ENCODE results near the gene NEUROG1. TPM values are rescaled to one million over a fixed set of nuclear protein-coding genes. Genes with fewer than 3 reads are reported as not detected.

Gene NEUROG1
- polyA plus RNA-seq, 1 experiment, result not detected

DNA sequence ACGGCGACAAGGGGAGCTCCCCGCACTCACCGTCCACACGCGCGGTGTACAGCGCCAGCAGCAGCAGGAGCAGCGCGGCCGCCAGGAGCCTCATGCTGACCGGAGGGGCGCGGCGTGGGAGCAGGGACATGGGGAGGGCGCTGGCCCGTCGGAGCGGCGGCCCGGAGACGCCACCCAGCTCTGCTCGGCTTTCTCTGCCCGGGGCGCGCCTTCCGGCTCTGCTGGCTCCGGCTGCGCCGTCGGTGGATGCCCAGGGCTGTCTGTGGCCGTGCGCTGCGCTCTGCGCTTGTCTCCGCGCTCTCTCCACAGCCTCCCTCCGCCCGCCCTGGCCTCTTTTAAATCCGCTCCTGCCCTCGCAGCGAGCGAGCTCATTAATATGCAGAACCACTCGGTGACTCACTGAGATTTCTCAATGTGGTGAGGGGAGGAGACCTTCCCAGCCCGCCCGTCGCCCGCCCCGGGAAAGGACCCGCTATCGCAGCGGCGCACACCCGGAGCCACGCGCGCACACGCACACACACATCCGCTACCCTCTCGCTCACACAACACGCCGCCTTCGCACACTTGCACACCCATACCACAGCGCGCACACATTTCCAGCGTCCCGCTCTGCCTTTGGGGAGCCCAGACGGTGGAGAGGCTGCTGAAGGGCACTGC is 43.0 kb upstream of the NEUROG1 start, which contains the start of gene CXCL14:
CXCL14 (minus strand) TSS at position 307 of the 657 bp plus-strand sequence; CDS start at position 94, 213 bp downstream.
- peaks cover 25% of the 10 kb centered on the region for H3K27me3 ChIP-seq (ENCODE audit: control insufficient read depth, insufficient read depth, low read length)
- CTCF ChIA-PET, result interaction anchor here (1.3 to 38.0 kb wide), 6 partner anchors 8 to 255 kb away, joined by 4 to 1147 read pairs (median 10); partner anchors contain the start of genes SLC25A48 and TIFAB
- no peak for DNase-seq (ENCODE audit: low read depth)
- H3K36me3 ChIP-seq (ENCODE audit: control insufficient read depth, insufficient read depth, low read length), result no peaks in the 10 kb centered on the region
- POLR2A ChIA-PET, result no interaction called here
- TF ChIP-seq, protein P1, sequence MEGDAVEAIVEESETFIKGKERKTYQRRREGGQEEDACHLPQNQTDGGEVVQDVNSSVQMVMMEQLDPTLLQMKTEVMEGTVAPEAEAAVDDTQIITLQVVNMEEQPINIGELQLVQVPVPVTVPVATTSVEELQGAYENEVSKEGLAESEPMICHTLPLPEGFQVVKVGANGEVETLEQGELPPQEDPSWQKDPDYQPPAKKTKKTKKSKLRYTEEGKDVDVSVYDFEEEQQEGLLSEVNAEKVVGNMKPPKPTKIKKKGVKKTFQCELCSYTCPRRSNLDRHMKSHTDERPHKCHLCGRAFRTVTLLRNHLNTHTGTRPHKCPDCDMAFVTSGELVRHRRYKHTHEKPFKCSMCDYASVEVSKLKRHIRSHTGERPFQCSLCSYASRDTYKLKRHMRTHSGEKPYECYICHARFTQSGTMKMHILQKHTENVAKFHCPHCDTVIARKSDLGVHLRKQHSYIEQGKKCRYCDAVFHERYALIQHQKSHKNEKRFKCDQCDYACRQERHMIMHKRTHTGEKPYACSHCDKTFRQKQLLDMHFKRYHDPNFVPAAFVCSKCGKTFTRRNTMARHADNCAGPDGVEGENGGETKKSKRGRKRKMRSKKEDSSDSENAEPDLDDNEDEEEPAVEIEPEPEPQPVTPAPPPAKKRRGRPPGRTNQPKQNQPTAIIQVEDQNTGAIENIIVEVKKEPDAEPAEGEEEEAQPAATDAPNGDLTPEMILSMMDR (IDR thresholded peaks at IDR 0.05; ENCODE audit: insufficient read depth, low read depth, low read length), result no peak
- H3K4me3 ChIP-seq (ENCODE audit: low read depth, low read length), result peak within 1 kb of the TSS; percentile 41

GRCh38 chr5:135578305-135578684 is 42.5 kb upstream of the NEUROG1 start:
- DNase-seq (ENCODE audit: low read depth), result no peak
- Histone ChIP-seq H3K36me3 (ENCODE audit: control insufficient read depth, insufficient read depth, low read length) (no peaks in the 10 kb centered on the region), H3K4me3 (ENCODE audit: low read depth, low read length) (peak overlapping the region; percentile 41), H3K27me3 (ENCODE audit: control insufficient read depth, insufficient read depth, low read length) (peaks cover 21% of the 10 kb centered on the region)
- ChIA-PET CTCF (interaction anchor here (1.4 to 38.0 kb wide), 5 partner anchors 8 to 256 kb away, joined by 4 to 1147 read pairs (median 13); partner anchors contain the start of genes SLC25A48 and TIFAB), POLR2A (no interaction called here)
- TF ChIP-seq, protein P1 (IDR thresholded peaks at IDR 0.05; ENCODE audit: insufficient read depth, low read depth, low read length), result no peak

DNA sequence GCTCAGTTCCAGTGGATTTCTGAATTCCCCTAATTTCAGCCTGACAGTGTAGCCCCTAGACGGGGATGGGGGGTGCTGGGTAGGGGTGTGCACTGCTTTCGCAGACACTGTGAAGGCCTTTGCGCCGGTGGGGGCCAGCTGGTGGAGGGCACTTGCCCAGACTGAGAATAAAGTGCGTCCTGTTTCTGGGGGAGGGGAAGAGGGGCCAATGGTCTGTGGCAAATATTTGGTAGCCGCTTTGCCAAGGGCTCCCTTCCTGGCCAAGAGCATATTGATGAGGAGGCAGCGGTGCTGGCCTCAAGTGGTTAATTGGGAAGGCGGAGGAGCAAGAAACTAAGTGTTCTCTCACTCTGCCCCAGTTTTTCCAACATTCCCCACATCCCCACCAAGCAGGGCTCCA is 41.7 kb upstream of the NEUROG1 start:
- Histone ChIP-seq H3K36me3 (ENCODE audit: control insufficient read depth, insufficient read depth, low read length) (no peaks in the 10 kb centered on the region), H3K27me3 (ENCODE audit: control insufficient read depth, insufficient read depth, low read length) (peaks cover 20% of the 10 kb centered on the region), H3K4me3 (ENCODE audit: low read depth, low read length) (no peak overlapping the region)
- ChIA-PET CTCF (interaction anchor here (2.2 to 38.0 kb wide), 3 partner anchors 11 to 113 kb away, joined by 13 to 1147 read pairs (median 42); partner anchors contain the start of gene TIFAB), POLR2A (interaction anchor here (0.6 to 1.2 kb wide), 2 partner anchors 11 to 268 kb away, joined by 3 to 5 read pairs; no protein-coding TSS in a partner anchor)
- TF ChIP-seq, protein P1 (IDR thresholded peaks at IDR 0.05; ENCODE audit: insufficient read depth, low read depth, low read length), result no peak
- no peak for DNase-seq (ENCODE audit: low read depth)

DNA sequence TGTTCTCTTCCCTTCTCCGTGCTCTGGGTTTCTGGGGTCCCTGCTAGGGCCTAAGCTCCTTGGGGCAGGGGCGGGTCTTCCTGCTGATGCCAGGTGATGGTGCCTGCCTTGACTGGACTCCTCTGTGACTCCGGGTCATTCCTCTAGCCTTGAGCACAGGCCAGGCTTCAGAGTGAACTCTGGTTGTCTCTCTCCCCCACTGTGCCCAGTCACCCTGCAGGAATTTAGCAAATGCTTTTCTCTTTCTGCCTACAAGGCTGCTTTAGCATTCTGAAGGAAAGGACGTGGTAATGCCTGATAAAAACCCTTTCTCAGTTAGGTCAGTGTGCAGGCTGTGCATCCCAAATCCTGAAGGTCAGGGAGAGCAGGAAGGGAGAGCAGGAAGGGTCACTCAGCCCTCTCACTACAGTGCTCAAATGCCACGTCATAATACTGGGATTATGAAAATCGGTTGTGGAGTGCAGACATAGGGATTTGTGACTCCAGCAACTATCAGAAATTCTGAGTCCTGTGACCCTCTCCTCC is 40.4 kb upstream of the NEUROG1 start:
- POLR2A ChIA-PET, result interaction anchor here (1.2 kb wide), 1 partner anchor 10 kb away, joined by 5 read pairs; no protein-coding TSS in a partner anchor
- TF ChIP-seq, protein P1 (IDR thresholded peaks at IDR 0.05; ENCODE audit: insufficient read depth, low read depth, low read length), result no peak
- peaks cover 15% of the 10 kb centered on the region for H3K27me3 ChIP-seq (ENCODE audit: control insufficient read depth, insufficient read depth, low read length)
- no peaks in the 10 kb centered on the region for H3K36me3 ChIP-seq (ENCODE audit: control insufficient read depth, insufficient read depth, low read length)
- CTCF ChIA-PET, result interaction anchor here (0.8 to 38.0 kb wide), 3 partner anchors 10 to 111 kb away, joined by 3 to 1147 read pairs (median 42); partner anchors contain the start of gene TIFAB
- DNase-seq (ENCODE audit: low read depth), result no peak
- H3K4me3 ChIP-seq (ENCODE audit: low read depth, low read length), result no peak overlapping the region

GRCh38 chr5:135574493-135574892 is 38.7 kb upstream of the NEUROG1 start:
- Histone ChIP-seq H3K36me3 (ENCODE audit: control insufficient read depth, insufficient read depth, low read length) (no peaks in the 10 kb centered on the region), H3K4me3 (ENCODE audit: low read depth, low read length) (no peak overlapping the region), H3K27me3 (ENCODE audit: control insufficient read depth, insufficient read depth, low read length) (peaks cover 11% of the 10 kb centered on the region)
- CTCF ChIA-PET, result interaction anchor here (1.0 to 38.0 kb wide), 5 partner anchors 8 to 638 kb away, joined by 3 to 1147 read pairs (median 4); partner anchors contain the start of gene TIFAB
- POLR2A ChIA-PET, result no interaction called here
- TF ChIP-seq, protein P1 (IDR thresholded peaks at IDR 0.05; ENCODE audit: insufficient read depth, low read depth, low read length), result no peak
- DNase-seq (ENCODE audit: low read depth), result no peak

All from BJ (cell line).